Neural progenitor cell (in vitro differentiated cells): ENCODE results near the gene CUTA. TPM values are rescaled to one million over a fixed set of nuclear protein-coding genes. Genes with fewer than 3 reads are reported as not detected.

Experiments used
- DNase-seq: peaks from one replicate; pipeline ENCODE4 v3.0.0-alpha.2; 2016; ENCODE audit warnings: low spot score
- H2AFZ ChIP-seq: fragments of 200-600 bp; sonication (generic); replicated peaks from 2 replicates; pipeline ENCODE4 v1.6.1; 2016; ENCODE audit warnings: antibody characterized with exemption
- H3F3A ChIP-seq: fragments of 200-600 bp; sonication (generic); 2 replicates; pipeline ENCODE4 v1.6.1; 2016; ENCODE audit warnings: antibody characterized with exemption, low read depth
- H3K27ac ChIP-seq: fragments of 200-600 bp; sonication (generic); 2 replicates; pipeline ENCODE4 v1.5.1; 2016; ENCODE audit warnings: mild to moderate bottlenecking
- H3K27me3 ChIP-seq: fragments of 200-600 bp; sonication (generic); 2 replicates; pipeline ENCODE4 v1.6.1; 2016; ENCODE audit warnings: mild to moderate bottlenecking, moderate library complexity
- H3K36me3 ChIP-seq: fragments of 200-600 bp; sonication (generic); 2 replicates; pipeline ENCODE4 v1.5.1; 2016
- H3K4me1 ChIP-seq: fragments of 200-600 bp; sonication (generic); 2 replicates; pipeline ENCODE4 v1.6.1; 2016; ENCODE audit warnings: mixed run types
- H3K4me2 ChIP-seq: fragments of 200-600 bp; sonication (generic); 2 replicates; pipeline ENCODE4 v1.6.1; 2016
- H3K4me3 ChIP-seq: fragments of 200-600 bp; sonication (generic); 2 replicates; pipeline ENCODE4 v1.5.1; 2016
- H3K79me2 ChIP-seq: fragments of 200-600 bp; sonication (generic); 2 replicates; pipeline ENCODE4 v1.6.1; 2016; ENCODE audit warnings: low read depth
- H3K9ac ChIP-seq: fragments of 200-600 bp; sonication (generic); 2 replicates; pipeline ENCODE4 v1.6.1; 2016
- H3K9me3 ChIP-seq: fragments of 200-600 bp; sonication (generic); 2 replicates; pipeline ENCODE4 v1.5.1; 2016; ENCODE audit warnings: low read depth
- H4K20me1 ChIP-seq: fragments of 200-600 bp; sonication (generic); 2 replicates; pipeline ENCODE4 v1.6.1; 2016; ENCODE audit warnings: low read depth
- H3K27ac Mint-ChIP-seq: 3 replicates; pipeline ENCODE4 v1.8.0; 2021; ENCODE audit warnings: mixed read lengths
- H3K27me3 Mint-ChIP-seq: 2 replicates; pipeline ENCODE4 v1.8.0; 2022; ENCODE audit warnings: low read depth, mild to moderate bottlenecking, inconsistent platforms, moderate library complexity, mixed read lengths; ENCODE audit not compliant: insufficient read depth
- H3K36me3 Mint-ChIP-seq: 3 replicates; pipeline ENCODE4 v1.8.0; 2021; ENCODE audit warnings: mixed read lengths
- H3K4me1 Mint-ChIP-seq: 3 replicates; pipeline ENCODE4 v1.8.0; 2021; ENCODE audit warnings: mixed read lengths
- H3K4me3 Mint-ChIP-seq: 3 replicates; pipeline ENCODE4 v1.8.0; 2021; ENCODE audit warnings: mild to moderate bottlenecking, moderate library complexity, mixed read lengths
- H3K9me3 Mint-ChIP-seq: 3 replicates; pipeline ENCODE4 v1.8.0; 2020; ENCODE audit warnings: mixed read lengths
- EZH2 ChIP-seq: fragments of 200-600 bp; sonication (generic); IDR thresholded peaks from 2 replicates; pipeline ENCODE4 v1.6.1; 2017; ENCODE audit warnings: antibody characterized with exemption, mild to moderate bottlenecking, moderate library complexity
- EZH2phosphoT487 ChIP-seq: fragments of 200-600 bp; sonication (generic); IDR thresholded peaks from 2 replicates; pipeline ENCODE4 v1.6.1; 2017; ENCODE audit warnings: antibody characterized with exemption
- total RNA-seq: library from RNA; depleted of rRNA; stranded (reverse); fragments of >200 nt; gene quantifications from 2 replicates; pipeline ENCODE4 v1.2.3, GENCODE V29; 2015; ENCODE audit warnings: low replicate concordance
- TF ChIP-seq, protein P1 (sequence below): fragments of 200-600 bp; sonication (generic); IDR thresholded peaks from 2 replicates; pipeline ENCODE4 v1.5.1; 2017; ENCODE audit warnings: antibody characterized with exemption, mild to moderate bottlenecking

CUTA gene
- total RNA-seq, 1 donor from 2014 or later = 118 TPM

DNA sequence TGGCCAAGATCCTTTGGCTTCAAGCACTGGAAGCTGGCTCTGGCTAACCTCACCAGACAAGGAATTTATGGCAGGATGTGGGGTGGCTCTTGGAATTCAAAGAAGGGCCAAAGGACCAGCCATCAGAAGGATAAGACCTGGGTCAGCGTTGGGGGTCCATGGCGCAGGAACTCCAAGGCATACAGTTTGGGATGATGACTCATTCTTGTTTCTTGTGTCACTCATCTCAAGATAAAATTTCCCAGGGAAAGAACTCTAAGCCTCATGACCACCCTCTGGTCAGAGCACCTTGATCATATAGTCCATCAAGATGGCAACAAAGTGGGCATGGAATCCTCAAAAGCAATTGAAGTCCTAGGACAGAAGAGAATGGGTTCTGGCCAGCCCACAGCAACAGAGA is 41.3 kb upstream of the CUTA start:
- Histone ChIP-seq H3K36me3 (no peaks in the 10 kb centered on the region), H2AFZ (no peak overlapping the region), H3K4me3 (no peak overlapping the region), H3K27ac (no peak overlapping the region), H3K9me3 (no peaks in the 10 kb centered on the region), H3K4me2 (no peak overlapping the region), H4K20me1 (peaks cover 5% of the 10 kb centered on the region), H3K4me1 (no peaks in the 10 kb centered on the region), H3K27me3 (no peaks in the 10 kb centered on the region), H3F3A (no peaks in the 10 kb centered on the region), H3K9ac (no peak overlapping the region), H3K79me2 (peaks cover 22% of the 10 kb centered on the region)
- peaks cover 5% of the 10 kb centered on the region for H3K27me3 Mint-ChIP-seq
- H3K36me3 Mint-ChIP-seq = peaks cover 20% of the 10 kb centered on the region
- peaks cover 11% of the 10 kb centered on the region for H3K4me1 Mint-ChIP-seq
- H3K4me3 Mint-ChIP-seq = no peak overlapping the region
- DNase-seq = no peak
- no peaks in the 10 kb centered on the region for H3K9me3 Mint-ChIP-seq
- TF ChIP-seq EZH2phosphoT487 = no peak
- no peak for TF ChIP-seq EZH2
- TF ChIP-seq, protein P1, sequence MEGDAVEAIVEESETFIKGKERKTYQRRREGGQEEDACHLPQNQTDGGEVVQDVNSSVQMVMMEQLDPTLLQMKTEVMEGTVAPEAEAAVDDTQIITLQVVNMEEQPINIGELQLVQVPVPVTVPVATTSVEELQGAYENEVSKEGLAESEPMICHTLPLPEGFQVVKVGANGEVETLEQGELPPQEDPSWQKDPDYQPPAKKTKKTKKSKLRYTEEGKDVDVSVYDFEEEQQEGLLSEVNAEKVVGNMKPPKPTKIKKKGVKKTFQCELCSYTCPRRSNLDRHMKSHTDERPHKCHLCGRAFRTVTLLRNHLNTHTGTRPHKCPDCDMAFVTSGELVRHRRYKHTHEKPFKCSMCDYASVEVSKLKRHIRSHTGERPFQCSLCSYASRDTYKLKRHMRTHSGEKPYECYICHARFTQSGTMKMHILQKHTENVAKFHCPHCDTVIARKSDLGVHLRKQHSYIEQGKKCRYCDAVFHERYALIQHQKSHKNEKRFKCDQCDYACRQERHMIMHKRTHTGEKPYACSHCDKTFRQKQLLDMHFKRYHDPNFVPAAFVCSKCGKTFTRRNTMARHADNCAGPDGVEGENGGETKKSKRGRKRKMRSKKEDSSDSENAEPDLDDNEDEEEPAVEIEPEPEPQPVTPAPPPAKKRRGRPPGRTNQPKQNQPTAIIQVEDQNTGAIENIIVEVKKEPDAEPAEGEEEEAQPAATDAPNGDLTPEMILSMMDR = no peak
- no peak overlapping the region for H3K27ac Mint-ChIP-seq

GRCh38 chr6:33458676-33459075 is 40.8 kb upstream of the CUTA start:
- peaks cover 3% of the 10 kb centered on the region for H3K27me3 Mint-ChIP-seq
- H3K27ac Mint-ChIP-seq = no peak overlapping the region
- no peak overlapping the region for H3K4me3 ChIP-seq

DNA sequence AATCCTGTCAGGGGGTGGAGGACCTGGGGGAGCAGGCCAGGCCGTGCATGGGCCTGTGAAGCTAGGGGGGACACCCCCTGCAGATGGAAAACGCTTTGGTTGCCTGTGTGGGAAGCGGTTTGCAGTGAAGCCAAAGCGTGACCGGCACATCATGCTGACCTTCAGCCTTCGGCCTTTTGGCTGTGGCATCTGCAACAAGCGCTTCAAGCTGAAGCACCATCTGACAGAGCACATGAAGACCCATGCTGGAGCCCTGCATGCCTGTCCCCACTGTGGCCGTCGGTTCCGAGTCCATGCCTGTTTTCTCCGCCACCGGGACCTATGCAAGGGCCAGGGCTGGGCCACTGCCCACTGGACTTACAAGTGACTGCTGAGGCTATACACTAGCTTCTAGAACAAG is 38.2 kb upstream of the CUTA start:
- no peak overlapping the region for H3K27ac Mint-ChIP-seq
- peaks cover 4% of the 10 kb centered on the region for H3K27me3 Mint-ChIP-seq
- H3K4me1 Mint-ChIP-seq = peaks cover 24% of the 10 kb centered on the region
- H3K4me3 Mint-ChIP-seq = peak overlapping the region; percentile 96
- Histone ChIP-seq H3F3A (peaks cover 21% of the 10 kb centered on the region), H4K20me1 (peaks cover 6% of the 10 kb centered on the region), H3K4me1 (no peaks in the 10 kb centered on the region), H3K4me3 (no peak overlapping the region), H2AFZ (no peak overlapping the region), H3K27me3 (no peaks in the 10 kb centered on the region), H3K9ac (no peak overlapping the region), H3K4me2 (no peak overlapping the region), H3K27ac (no peak overlapping the region), H3K36me3 (no peaks in the 10 kb centered on the region), H3K9me3 (no peaks in the 10 kb centered on the region), H3K79me2 (peaks cover 22% of the 10 kb centered on the region)
- no peak for DNase-seq
- H3K9me3 Mint-ChIP-seq = no peaks in the 10 kb centered on the region
- TF ChIP-seq EZH2 (no peak), EZH2phosphoT487 (no peak)
- TF ChIP-seq, protein P1 = no peak
- peaks cover 20% of the 10 kb centered on the region for H3K36me3 Mint-ChIP-seq

More at GRCh38 chr6:33458676-33459075, 40.8 kb upstream of the CUTA start:
- Histone ChIP-seq H3K9ac (no peak overlapping the region), H3K4me1 (no peaks in the 10 kb centered on the region), H3K79me2 (peaks cover 22% of the 10 kb centered on the region), H4K20me1 (peaks cover 5% of the 10 kb centered on the region), H3K36me3 (no peaks in the 10 kb centered on the region), H3K27ac (no peak overlapping the region), H3K4me2 (no peak overlapping the region), H3F3A (peaks cover 5% of the 10 kb centered on the region), H2AFZ (no peak overlapping the region), H3K9me3 (no peaks in the 10 kb centered on the region), H3K27me3 (no peaks in the 10 kb centered on the region)
- TF ChIP-seq EZH2 (no peak), EZH2phosphoT487 (no peak)
- TF ChIP-seq, protein P1 = no peak
- H3K4me3 Mint-ChIP-seq = no peak overlapping the region
- peaks cover 20% of the 10 kb centered on the region for H3K36me3 Mint-ChIP-seq
- DNase-seq = no peak
- H3K9me3 Mint-ChIP-seq = no peaks in the 10 kb centered on the region
- H3K4me1 Mint-ChIP-seq = peaks cover 14% of the 10 kb centered on the region
